HEK293T (cell line): ENCODE measurements around the gene RBM20.

ENCODE experiments used
- BHLHE40 ChIP-seq: fragments of 450-650 bp; IDR thresholded peaks from 2 replicates; pipeline ENCODE4 v1.6.1; 2016; ENCODE audit warnings: mild to moderate bottlenecking, moderate library complexity, borderline replicate concordance
- CTBP1 ChIP-seq: fragments of 450-650 bp; IDR thresholded peaks from 2 replicates; pipeline ENCODE4 v1.6.1; 2016; ENCODE audit warnings: borderline replicate concordance
- FOXA1 ChIP-seq: fragments of 450-650 bp; IDR thresholded peaks from 2 replicates; pipeline ENCODE4 v1.6.1; 2016; ENCODE audit warnings: mild to moderate bottlenecking
- FOXM1 ChIP-seq: fragments of 450-650 bp; IDR thresholded peaks from 2 replicates; pipeline ENCODE4 v1.6.1; 2017; ENCODE audit warnings: mild to moderate bottlenecking, borderline replicate concordance
- PKNOX1 ChIP-seq: fragments of 450-650 bp; IDR thresholded peaks from 2 replicates; pipeline ENCODE4 v1.6.1; 2016
- SUZ12 ChIP-seq: fragments of 450-650 bp; IDR thresholded peaks from 2 replicates; pipeline ENCODE4 v1.6.1; 2016; ENCODE audit warnings: mild to moderate bottlenecking
- TARDBP ChIP-seq: fragments of 450-650 bp; IDR thresholded peaks from 2 replicates; pipeline ENCODE4 v1.6.1; 2016

- no peak for TF ChIP-seq CTBP1
- TF ChIP-seq FOXA1: no peak
- TF ChIP-seq SUZ12: no peak
- no peak for TF ChIP-seq PKNOX1
- TF ChIP-seq TARDBP: no peak
- TF ChIP-seq BHLHE40: no peak
- no peak for TF ChIP-seq FOXM1
Measured at GRCh38 chr10:110730345-110731050, 86.4 kb downstream of the RBM20 start.
